ENCODE data around the gene FAM98A. TPM values are rescaled to one million over a fixed set of nuclear protein-coding genes. Genes with fewer than 3 reads are reported as not detected.

FAM98A gene
- total RNA-seq, 1 experiment from 2014 or later: 47.7 TPM

DNA sequence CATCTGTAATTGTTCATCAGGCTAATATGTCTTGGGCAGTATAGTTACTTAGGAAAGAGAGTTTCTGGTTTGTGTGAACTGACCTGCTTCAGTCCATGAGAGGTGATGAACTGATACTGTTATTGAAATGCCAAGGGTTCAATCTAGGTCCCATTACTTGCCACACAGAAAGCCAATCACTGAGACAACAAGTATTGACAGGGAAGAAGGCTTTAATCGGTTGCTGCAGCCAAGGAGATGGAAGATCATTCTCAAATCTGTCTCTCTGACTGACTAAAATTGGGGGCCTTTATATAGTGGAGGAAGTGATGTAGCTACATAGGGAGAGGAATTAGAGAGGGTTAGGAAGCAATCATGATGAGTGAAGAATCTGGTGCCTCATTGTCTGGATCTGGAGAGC is 19.9 kb upstream of the FAM98A start:
- H3K36me3 Mint-ChIP-seq (ENCODE audit: insufficient read depth, unreplicated experiment): no peaks in the 10 kb centered on the region
- TF ChIP-seq, protein P1, sequence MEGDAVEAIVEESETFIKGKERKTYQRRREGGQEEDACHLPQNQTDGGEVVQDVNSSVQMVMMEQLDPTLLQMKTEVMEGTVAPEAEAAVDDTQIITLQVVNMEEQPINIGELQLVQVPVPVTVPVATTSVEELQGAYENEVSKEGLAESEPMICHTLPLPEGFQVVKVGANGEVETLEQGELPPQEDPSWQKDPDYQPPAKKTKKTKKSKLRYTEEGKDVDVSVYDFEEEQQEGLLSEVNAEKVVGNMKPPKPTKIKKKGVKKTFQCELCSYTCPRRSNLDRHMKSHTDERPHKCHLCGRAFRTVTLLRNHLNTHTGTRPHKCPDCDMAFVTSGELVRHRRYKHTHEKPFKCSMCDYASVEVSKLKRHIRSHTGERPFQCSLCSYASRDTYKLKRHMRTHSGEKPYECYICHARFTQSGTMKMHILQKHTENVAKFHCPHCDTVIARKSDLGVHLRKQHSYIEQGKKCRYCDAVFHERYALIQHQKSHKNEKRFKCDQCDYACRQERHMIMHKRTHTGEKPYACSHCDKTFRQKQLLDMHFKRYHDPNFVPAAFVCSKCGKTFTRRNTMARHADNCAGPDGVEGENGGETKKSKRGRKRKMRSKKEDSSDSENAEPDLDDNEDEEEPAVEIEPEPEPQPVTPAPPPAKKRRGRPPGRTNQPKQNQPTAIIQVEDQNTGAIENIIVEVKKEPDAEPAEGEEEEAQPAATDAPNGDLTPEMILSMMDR (IDR thresholded peaks at IDR 0.05; ENCODE audit: unreplicated experiment): no peak
- DNase-seq: no peak
- H3K27ac Mint-ChIP-seq (ENCODE audit: unreplicated experiment): no peak overlapping the region
- peaks cover 6% of the 10 kb centered on the region for H3K9me3 Mint-ChIP-seq (ENCODE audit: low read depth, unreplicated experiment)
- intact Hi-C loops (cut with micrococcal nuclease; ENCODE audit: unreplicated experiment): no loop called here
- no TSS peak for BruUV-seq (replicated peaks)
- H3K4me1 Mint-ChIP-seq (ENCODE audit: low read depth, unreplicated experiment): peaks cover 7% of the 10 kb centered on the region
- H3K4me3 Mint-ChIP-seq (ENCODE audit: low read depth, unreplicated experiment): no peak overlapping the region
- CTCF ChIA-PET: no interaction called here
- H3K27me3 Mint-ChIP-seq (ENCODE audit: unreplicated experiment): no peaks in the 10 kb centered on the region

DNA sequence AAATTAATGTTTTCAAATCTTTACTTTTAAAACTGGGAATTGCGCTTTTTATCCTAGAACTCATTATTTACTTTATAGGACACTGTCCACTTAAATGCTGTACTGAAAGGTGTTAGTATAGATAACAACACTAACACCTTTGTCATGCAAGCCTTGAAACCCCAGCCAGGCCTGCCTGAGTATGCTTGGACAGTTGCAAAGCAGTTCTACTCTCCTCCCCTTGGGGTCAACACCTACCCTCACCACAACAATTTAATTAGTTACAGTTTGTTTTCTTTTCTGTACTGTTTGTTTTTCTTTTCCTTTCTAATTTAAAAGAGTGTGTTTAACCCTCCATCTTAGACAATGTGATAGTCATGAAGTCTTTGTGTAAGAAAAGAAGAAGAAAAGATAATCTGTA is 18.9 kb upstream of the FAM98A start:
- Mint-ChIP-seq H3K36me3 (ENCODE audit: insufficient read depth, unreplicated experiment) (no peaks in the 10 kb centered on the region), H3K4me3 (ENCODE audit: low read depth, unreplicated experiment) (no peak overlapping the region)
- TF ChIP-seq, protein P1 (IDR thresholded peaks at IDR 0.05; ENCODE audit: unreplicated experiment): no peak

DNA sequence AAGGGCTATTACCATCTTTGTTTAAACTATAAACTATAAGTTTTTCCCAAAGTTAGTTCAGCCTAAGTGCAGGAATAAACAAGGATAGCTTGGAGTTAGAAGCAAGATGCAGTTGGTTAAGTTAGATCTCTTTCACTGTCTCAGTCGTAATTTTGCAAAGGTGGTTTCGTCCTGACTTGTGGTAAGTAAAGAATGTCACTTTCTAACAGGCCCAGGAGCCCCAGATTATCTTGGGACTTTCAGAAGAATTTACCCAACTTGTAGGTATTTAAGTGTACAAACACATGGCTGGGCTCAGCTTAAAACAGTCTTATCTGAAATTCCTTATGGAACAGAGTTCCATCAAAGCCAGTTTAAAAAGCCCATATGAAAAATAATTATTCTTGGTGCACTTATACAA is 18.3 kb upstream of the FAM98A start:
- no peaks in the 10 kb centered on the region for H3K36me3 Mint-ChIP-seq (ENCODE audit: insufficient read depth, unreplicated experiment)

More for the DNA sequence above, 18.9 kb upstream of the FAM98A start:
- BruUV-seq (replicated peaks): no TSS peak
- intact Hi-C loops (cut with micrococcal nuclease; ENCODE audit: unreplicated experiment): no loop called here
- Mint-ChIP-seq H3K27ac (ENCODE audit: unreplicated experiment) (no peak overlapping the region), H3K9me3 (ENCODE audit: low read depth, unreplicated experiment) (peaks cover 6% of the 10 kb centered on the region), H3K4me1 (ENCODE audit: low read depth, unreplicated experiment) (peaks cover 7% of the 10 kb centered on the region), H3K27me3 (ENCODE audit: unreplicated experiment) (no peaks in the 10 kb centered on the region)
- no peak for DNase-seq
- CTCF ChIA-PET: interaction anchor here (0.6 kb wide), 1 partner anchor 52 kb away, joined by 7 read pairs; no protein-coding TSS in a partner anchor

DNA sequence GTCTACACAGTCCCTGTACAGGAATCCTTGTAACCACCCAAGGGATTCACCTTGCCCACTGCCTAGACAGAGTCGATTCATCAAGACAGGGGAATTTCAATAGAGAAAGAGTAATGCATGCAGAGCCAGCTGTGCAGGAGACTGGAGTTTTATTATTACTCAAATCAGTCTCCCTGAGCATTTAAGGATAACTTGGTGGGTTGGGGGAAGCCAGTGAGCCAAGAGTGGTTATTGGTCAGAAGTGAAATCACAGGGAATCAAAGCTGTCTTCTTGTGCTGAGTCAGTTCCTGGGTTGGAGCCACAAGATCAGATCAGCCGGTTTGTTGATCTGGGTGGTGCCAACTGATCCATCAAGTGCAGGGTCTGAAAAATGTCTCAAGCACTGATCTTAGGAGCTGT is 17.8 kb upstream of the FAM98A start:
- CTCF ChIA-PET: no interaction called here
- no peaks in the 10 kb centered on the region for H3K27me3 Mint-ChIP-seq (ENCODE audit: unreplicated experiment)
- peaks cover 6% of the 10 kb centered on the region for H3K9me3 Mint-ChIP-seq (ENCODE audit: low read depth, unreplicated experiment)
- H3K27ac Mint-ChIP-seq (ENCODE audit: unreplicated experiment): no peak overlapping the region
- no peak for DNase-seq
- TF ChIP-seq, protein P1 (IDR thresholded peaks at IDR 0.05; ENCODE audit: unreplicated experiment): no peak
- intact Hi-C loops (cut with micrococcal nuclease; ENCODE audit: unreplicated experiment): no loop called here
- no TSS peak for BruUV-seq (replicated peaks)
- H3K4me1 Mint-ChIP-seq (ENCODE audit: low read depth, unreplicated experiment): peaks cover 7% of the 10 kb centered on the region
- H3K36me3 Mint-ChIP-seq (ENCODE audit: insufficient read depth, unreplicated experiment): no peaks in the 10 kb centered on the region
- H3K4me3 Mint-ChIP-seq (ENCODE audit: low read depth, unreplicated experiment): no peak overlapping the region

More for the DNA sequence above, 18.3 kb upstream of the FAM98A start:
- TF ChIP-seq, protein P1 (IDR thresholded peaks at IDR 0.05; ENCODE audit: unreplicated experiment): no peak
- Mint-ChIP-seq H3K27ac (ENCODE audit: unreplicated experiment) (no peak overlapping the region), H3K4me3 (ENCODE audit: low read depth, unreplicated experiment) (no peak overlapping the region), H3K27me3 (ENCODE audit: unreplicated experiment) (no peaks in the 10 kb centered on the region), H3K9me3 (ENCODE audit: low read depth, unreplicated experiment) (peaks cover 6% of the 10 kb centered on the region), H3K4me1 (ENCODE audit: low read depth, unreplicated experiment) (peaks cover 7% of the 10 kb centered on the region)
- no peak for DNase-seq
- BruUV-seq (replicated peaks): no TSS peak
- CTCF ChIA-PET: no interaction called here
- intact Hi-C loops (cut with micrococcal nuclease; ENCODE audit: unreplicated experiment): no loop called here
